Activated CD4-positive, alpha-beta T cell treated with anti-CD3 and anti-CD28 coated beads, Interleukin-2, Interleukin-4, amounts not matched to agents 100 ng/mL and 50 ng/mL, durations not matched to agents 16 hours and 8 hours (primary cell): ENCODE results near the gene CNR2.
"Not testable (repeated sequence)": the region's sequence is repeated elsewhere in the genome, so short reads cannot be mapped to it uniquely, and the experiment has no call there.

Source experiments
- DNase-seq: peaks from one replicate; pipeline ENCODE4 v3.0.0-alpha.2; 2020; ENCODE audit warnings: low spot score

The CNR2 gene

DNA sequence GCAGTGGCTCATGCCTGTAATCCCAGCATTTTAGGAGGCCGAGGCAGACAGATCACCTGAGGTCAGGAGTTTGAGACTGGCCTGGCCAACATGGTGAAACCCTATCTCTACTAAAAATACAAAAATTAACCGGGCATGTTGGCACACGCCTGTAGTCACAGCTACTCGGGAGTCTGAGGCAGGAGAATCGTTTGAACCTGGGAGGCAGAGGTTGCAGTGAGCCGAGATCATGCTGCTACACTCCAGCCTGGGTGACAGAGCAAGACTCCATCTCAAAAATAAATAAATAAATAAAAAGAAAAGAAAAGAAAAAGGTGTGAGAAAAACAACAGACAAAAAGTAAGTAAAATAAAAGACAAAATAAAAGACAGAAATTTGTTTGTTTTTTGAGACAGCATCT lies 79.0 kb downstream of the CNR2 start:
- DNase-seq: not testable (repeated sequence)

DNA sequence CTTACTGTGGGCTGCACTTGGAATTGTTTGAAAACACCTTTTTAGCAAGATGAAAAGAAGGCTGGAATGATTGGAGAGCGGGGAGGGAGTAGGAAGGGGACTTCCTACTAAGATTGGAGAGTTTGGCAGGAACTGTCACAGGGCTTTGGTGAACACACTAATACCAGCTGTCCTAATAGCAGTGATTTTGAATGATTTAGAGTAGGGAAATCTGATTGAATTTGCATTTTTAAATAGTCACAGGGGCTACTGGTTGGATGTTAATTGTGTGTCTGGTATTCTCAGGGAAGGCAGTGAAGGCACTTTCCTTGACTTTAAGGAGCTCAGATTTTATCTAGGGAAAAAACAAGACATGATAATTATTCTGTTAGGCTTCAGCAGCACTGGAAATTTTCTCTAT lies 85.4 kb downstream of the CNR2 start:
- DNase-seq: no peak

DNA sequence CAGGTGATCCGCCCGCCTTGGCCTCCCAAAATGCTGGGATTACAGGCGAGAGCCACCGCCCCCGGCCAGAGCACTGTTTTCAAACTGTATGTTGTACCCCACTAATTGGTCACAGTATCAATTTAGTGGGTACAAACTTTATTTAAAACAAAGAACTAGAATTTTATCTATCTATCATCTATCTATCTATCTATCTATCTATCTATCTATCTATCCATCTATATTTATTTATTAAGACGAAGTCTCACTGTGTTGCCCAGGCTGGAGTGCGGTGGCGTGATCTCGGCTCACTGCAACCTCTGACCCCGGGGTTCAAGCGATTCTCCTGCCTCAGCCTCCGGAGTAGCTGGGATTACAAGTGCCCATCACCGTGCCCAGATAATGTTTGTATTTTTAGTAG lies 86.6 kb downstream of the CNR2 start:
- not testable (repeated sequence) for DNase-seq

DNA sequence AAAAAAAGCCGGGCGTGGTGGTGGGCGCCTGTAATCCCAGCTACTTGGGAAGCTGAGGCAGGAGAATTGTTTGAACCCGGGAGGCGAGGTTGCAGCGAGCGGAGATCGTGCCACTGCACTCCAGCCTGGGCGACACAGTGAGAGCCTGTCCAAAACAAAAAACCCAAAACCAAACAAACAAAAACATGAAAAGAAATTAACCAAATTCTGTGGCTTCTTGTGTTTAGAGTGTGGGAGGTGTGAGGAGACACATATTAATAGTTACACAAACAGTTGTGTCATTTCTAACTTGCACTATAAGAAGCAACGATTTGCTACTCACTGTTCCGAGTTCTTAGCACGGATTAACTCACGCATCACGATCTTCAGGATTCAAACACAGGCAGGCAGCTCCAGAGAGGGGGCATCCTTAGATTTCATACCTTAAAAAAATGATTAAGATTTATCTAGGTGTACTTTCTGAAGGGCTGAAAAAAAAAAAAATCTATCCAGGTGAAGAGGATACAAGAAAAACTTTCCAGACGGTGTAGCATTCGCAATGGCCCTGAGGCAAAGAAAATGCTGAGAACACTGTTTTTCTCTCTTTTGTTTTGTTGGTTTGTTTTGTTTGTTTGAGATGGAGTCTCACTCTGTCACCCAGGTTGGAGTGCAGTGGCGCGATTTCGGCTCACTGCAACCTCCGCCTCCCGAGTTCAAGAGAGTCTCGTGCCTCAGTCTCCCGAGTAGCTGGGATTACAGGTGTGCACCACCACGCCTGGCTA lies 87.2 kb downstream of the CNR2 start:
- peak; percentile 25 for DNase-seq

DNA sequence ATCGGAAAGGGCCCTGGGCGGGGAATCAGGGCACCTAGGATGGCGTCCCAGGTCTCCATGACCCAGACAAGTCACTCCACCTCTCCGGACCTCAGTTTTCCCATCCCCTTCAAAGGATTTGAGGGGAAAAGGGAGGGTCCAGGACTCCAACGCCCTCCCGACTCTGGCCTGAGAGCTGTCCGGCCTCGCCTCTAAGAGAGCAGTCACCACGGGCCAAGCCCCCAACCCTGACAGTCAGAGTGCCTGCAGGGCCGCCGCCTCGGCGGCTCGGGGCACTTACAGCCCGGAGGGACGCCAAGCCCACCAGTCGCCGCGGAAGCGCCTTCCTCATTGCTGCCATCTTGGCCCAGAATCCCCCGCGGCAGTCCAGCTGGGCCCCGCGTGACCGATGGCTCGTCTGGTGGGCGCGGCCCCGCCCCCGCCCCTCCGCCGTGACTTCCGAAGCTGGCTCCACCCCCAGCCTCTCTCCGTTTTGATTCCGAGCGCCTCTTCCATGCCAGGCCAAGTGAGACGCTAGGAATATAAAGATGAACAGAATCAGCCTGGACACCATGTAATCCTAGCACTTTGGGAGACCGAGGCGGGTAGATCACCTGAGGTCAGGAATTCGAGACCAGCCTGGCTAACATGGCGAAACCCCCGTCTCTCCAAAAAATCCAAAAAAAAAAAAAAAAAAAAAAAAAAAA lies 87.9 kb downstream of the CNR2 start, which contains the start of gene HMGCL:
Gene HMGCL, minus strand, starts transcription at position 354 of the 686 bp plus-strand sequence. Its CDS starts 14 bp downstream, at position 340.
- peak; percentile 86 for DNase-seq

DNA sequence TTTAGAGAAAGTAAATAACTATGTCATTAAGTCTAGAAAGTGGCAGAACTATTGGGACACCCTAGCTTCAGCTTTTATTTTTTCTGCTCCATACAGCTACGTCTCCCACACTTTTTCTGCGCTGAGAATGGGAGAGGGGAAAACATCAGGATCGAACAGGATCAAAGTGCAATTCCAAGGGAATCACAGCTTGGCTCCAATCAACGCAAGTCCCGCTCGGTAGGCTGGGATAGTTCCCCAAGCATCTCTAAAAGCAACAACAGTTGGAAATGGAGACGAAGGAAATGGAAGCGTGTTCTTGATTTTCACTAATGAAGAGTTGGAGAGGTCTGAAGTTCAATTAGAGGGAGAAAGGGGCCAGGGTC lies 88.5 kb downstream of the CNR2 start:
- no peak for DNase-seq

DNA sequence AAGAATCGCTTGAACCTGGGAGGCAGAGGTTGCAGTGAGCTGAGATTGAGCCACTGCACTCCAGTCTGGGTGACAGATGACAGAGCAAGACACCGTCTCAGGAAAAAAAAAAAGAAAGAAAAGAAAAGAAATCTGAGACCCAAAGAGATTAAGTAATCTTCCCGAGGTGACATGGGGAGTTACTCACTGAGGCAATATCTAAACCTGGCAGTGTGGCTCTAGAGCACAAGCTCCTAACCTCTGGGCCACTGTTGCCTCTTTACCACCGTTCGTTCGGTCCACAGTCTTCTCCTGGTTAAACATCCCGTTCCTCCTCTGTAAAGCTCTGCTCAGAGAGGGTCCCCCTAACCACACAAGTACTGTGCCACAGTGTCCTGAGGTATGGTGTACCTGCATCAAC lies 89.4 kb downstream of the CNR2 start:
- no peak for DNase-seq
